ENCODE data around the gene P3H2.

GRCh38 chr3:189988322-189988721, 132.4 kb downstream of the P3H2 start:
- TF ChIP-seq EZH2 (IDR thresholded peaks at IDR 0.05; ENCODE audit: borderline replicate concordance), result no peak
- TF ChIP-seq CTCF (IDR thresholded peaks at IDR 0.05; ENCODE audit: poor library complexity), result no peak
- no peak for TF ChIP-seq EZH2phosphoT487 (IDR thresholded peaks at IDR 0.05; ENCODE audit: low read depth, severe bottlenecking, unreplicated experiment)

Data from hepatocyte (in vitro differentiated cells).